ENCODE measurements around the gene STX1B.

The STX1B gene

GRCh38 chr16:30985401-30986128 lies 24.9 kb downstream of the STX1B start:
- Histone ChIP-seq H3K9me2 (replicated peaks; ENCODE audit: insufficient read depth, low read length) (no peaks in the 10 kb centered on the region), H3K79me2 (ENCODE audit: insufficient read depth, low read length) (no peaks in the 10 kb centered on the region), H3K9me3 (ENCODE audit: insufficient read depth, low read length) (no peaks in the 10 kb centered on the region), H3K27me3 (ENCODE audit: low read length) (no peaks in the 10 kb centered on the region), H3K4me2 (ENCODE audit: low read depth, low read length, poor library complexity, severe bottlenecking) (no peak overlapping the region), H3K4me3 (ENCODE audit: insufficient read depth, low read length, poor library complexity, severe bottlenecking) (no peak overlapping the region), H3K9ac (ENCODE audit: low read length) (no peak overlapping the region), H3K27ac (ENCODE audit: low read depth, low read length) (no peak overlapping the region), H3K36me3 (ENCODE audit: low read length) (no peaks in the 10 kb centered on the region), H4K20me1 (ENCODE audit: low read depth, low read length) (no peaks in the 10 kb centered on the region), H3F3A (ENCODE audit: insufficient read depth) (no peaks in the 10 kb centered on the region; the same call in 1 of the 2 replicates), H2AFZ (ENCODE audit: low read depth, low read length, severe bottlenecking) (no peak overlapping the region)
- no peak for TF ChIP-seq CTCF (IDR thresholded peaks at IDR 0.05; ENCODE audit: insufficient read depth, low read length, poor library complexity, severe bottlenecking)
- TF ChIP-seq EZH2phosphoT487 (conservative IDR thresholded peaks at IDR 0.05; ENCODE audit: low read length): no peak

GRCh38 chr16:30984669-30985400 lies 25.6 kb downstream of the STX1B start, which contains the start of gene HSD3B7:
Gene HSD3B7 (plus strand): TSS chr16:30985207. CDS start chr16:30985659, 452 bp downstream.
- Histone ChIP-seq H3K9me2 (replicated peaks; ENCODE audit: insufficient read depth, low read length) (no peaks in the 10 kb centered on the region), H3K9ac (ENCODE audit: low read length) (no peak within 1 kb of the TSS), H3K79me2 (ENCODE audit: insufficient read depth, low read length) (no peaks in the 10 kb centered on the region), H3K4me2 (ENCODE audit: low read depth, low read length, poor library complexity, severe bottlenecking) (no peak within 1 kb of the TSS), H3K9me3 (ENCODE audit: insufficient read depth, low read length) (no peaks in the 10 kb centered on the region), H4K20me1 (ENCODE audit: low read depth, low read length) (no peaks in the 10 kb centered on the region), H3K4me3 (ENCODE audit: insufficient read depth, low read length, poor library complexity, severe bottlenecking) (no peak within 1 kb of the TSS), H3K27me3 (ENCODE audit: low read length) (no peaks in the 10 kb centered on the region), H3K27ac (ENCODE audit: low read depth, low read length) (no peak within 1 kb of the TSS), H2AFZ (ENCODE audit: low read depth, low read length, severe bottlenecking) (no peak within 1 kb of the TSS), H3F3A (ENCODE audit: insufficient read depth) (no peaks in the 10 kb centered on the region; the same call in 1 of the 2 replicates), H3K36me3 (ENCODE audit: low read length) (no peaks in the 10 kb centered on the region)
- peak; percentile 82 for TF ChIP-seq CTCF (IDR thresholded peaks at IDR 0.05; ENCODE audit: insufficient read depth, low read length, poor library complexity, severe bottlenecking)
- no peak for TF ChIP-seq EZH2phosphoT487 (conservative IDR thresholded peaks at IDR 0.05; ENCODE audit: low read length)

GRCh38 chr16:30983898-30984610 lies 26.4 kb downstream of the STX1B start:
- Histone ChIP-seq H3F3A (ENCODE audit: insufficient read depth) (no peaks in the 10 kb centered on the region; the same call in 1 of the 2 replicates), H3K4me2 (ENCODE audit: low read depth, low read length, poor library complexity, severe bottlenecking) (no peak overlapping the region), H3K27ac (ENCODE audit: low read depth, low read length) (no peak overlapping the region), H3K4me3 (ENCODE audit: insufficient read depth, low read length, poor library complexity, severe bottlenecking) (no peak overlapping the region), H3K9me2 (replicated peaks; ENCODE audit: insufficient read depth, low read length) (no peaks in the 10 kb centered on the region), H3K79me2 (ENCODE audit: insufficient read depth, low read length) (no peaks in the 10 kb centered on the region), H3K9me3 (ENCODE audit: insufficient read depth, low read length) (no peaks in the 10 kb centered on the region), H4K20me1 (ENCODE audit: low read depth, low read length) (no peaks in the 10 kb centered on the region), H3K36me3 (ENCODE audit: low read length) (no peaks in the 10 kb centered on the region), H3K27me3 (ENCODE audit: low read length) (no peaks in the 10 kb centered on the region), H3K9ac (ENCODE audit: low read length) (no peak overlapping the region), H2AFZ (ENCODE audit: low read depth, low read length, severe bottlenecking) (no peak overlapping the region)
- TF ChIP-seq CTCF (IDR thresholded peaks at IDR 0.05; ENCODE audit: insufficient read depth, low read length, poor library complexity, severe bottlenecking) (no peak), EZH2phosphoT487 (conservative IDR thresholded peaks at IDR 0.05; ENCODE audit: low read length) (no peak)

Measured in SU-DHL-6 (cell line).